HG02943 (cell line): Measurements from ENCODE around the gene METRN.

Experiments used
- ATAC-seq: cut with Tn5 transposase; IDR thresholded peaks from one replicate; pipeline ENCODE4 v1.9.1; 2021; ENCODE audit warnings: mild to moderate bottlenecking, low read depth, moderate library complexity; ENCODE audit not compliant: unreplicated experiment

Gene METRN

DNA sequence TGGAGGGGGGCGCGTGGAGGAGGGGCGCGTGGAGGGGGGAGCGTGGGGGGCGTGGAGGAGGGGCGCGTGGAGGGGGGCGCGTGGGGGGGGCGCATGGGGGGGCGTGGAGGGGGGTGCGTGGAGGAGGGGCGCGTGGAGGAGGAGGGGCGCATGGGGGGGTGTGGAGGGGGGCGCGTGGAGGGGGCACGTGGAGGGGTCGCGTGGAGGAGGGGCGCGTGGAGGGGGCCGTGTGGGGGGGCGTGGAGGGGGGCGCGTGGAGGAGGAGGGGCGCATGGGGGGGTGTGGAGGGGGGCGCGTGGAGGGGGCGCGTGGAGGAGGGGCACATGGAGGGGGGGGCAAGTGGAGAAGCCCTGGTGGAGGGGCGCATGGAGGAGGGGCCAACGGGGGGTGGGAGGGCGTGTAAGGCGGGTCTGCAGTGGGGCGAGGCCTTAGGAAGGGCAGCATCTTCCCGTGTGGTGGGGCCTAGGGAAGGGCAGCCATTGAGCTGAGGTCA lies 52.9 kb downstream of the METRN start:
- no peak for ATAC-seq

DNA sequence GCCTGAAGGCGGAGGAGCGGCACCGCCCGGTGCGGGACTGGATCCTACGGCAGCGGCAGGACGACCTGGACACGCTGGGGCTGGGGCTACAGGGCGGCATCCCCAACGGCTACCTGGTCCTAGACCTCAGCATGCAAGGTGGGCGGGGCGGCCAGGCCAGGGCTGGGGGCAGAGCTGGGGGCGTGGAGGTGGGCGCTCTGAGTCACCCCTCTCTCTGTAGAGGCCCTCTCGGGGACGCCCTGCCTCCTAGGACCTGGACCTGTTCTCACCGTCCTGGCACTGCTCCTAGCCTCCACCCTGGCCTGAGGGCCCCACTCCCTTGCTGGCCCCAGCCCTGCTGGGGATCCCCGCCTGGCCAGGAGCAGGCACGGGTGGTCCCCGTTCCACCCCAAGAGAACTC lies 53.5 kb downstream of the METRN start:
- ATAC-seq, result no peak
